Lung (tissue), 12 donors: ENCODE data around the gene TMEM98. TPM values are rescaled to one million over a fixed set of nuclear protein-coding genes. Genes with fewer than 3 reads are reported as not detected.
"Not testable (repeated sequence)": the region's sequence is repeated elsewhere in the genome, so short reads cannot be mapped to it uniquely, and the experiment has no call there.

Source experiments
- ATAC-seq: fragments of 200-7000 bp; cut with Tn5 transposase; one replicate; pipeline ENCODE4 v1.9.1; 2020; ENCODE audit warnings: moderate number of reproducible peaks; ENCODE audit not compliant: insufficient read depth, low FRiP score
- DNase-seq, 3 donors: peaks; one replicate each; pipeline ENCODE4 v3.0.0-alpha.2; 2013 to 2017
- H3K27ac ChIP-seq, 2 donors: one replicate each; pipeline ENCODE4 v1.5.1; 2013; ENCODE audit warnings: mild to moderate bottlenecking in 2 of 2, moderate library complexity in 2 of 2, control low read depth in 1 of 2, inconsistent platforms in 1 of 2, low read depth in 1 of 2, low read length in 1 of 2
- H3K27me3 ChIP-seq, 3 donors: one replicate each; pipeline ENCODE4 v1.5.1; 2013; ENCODE audit warnings: low read length in 2 of 3; ENCODE audit not compliant: control insufficient read depth in 3 of 3, insufficient read depth in 3 of 3
- H3K36me3 ChIP-seq, 4 donors: one replicate each; pipeline ENCODE4 v1.5.1; 2013; ENCODE audit warnings: low read length in 4 of 4, mild to moderate bottlenecking in 1 of 4, moderate library complexity in 1 of 4; ENCODE audit not compliant: control insufficient read depth in 4 of 4, insufficient read depth in 4 of 4
- H3K4me1 ChIP-seq, 5 donors: one replicate each; pipeline ENCODE4 v1.5.1; 2013; ENCODE audit warnings: low read length in 5 of 5, mild to moderate bottlenecking in 2 of 5, moderate library complexity in 1 of 5; ENCODE audit not compliant: control insufficient read depth in 5 of 5, insufficient read depth in 5 of 5
- H3K4me3 ChIP-seq: one replicate; pipeline ENCODE4 v1.5.1; 2013; ENCODE audit warnings: mild to moderate bottlenecking, control low read depth, moderate library complexity
- H3K9ac ChIP-seq, 2 donors: one replicate each; pipeline ENCODE4 v1.5.1; 2013; ENCODE audit warnings: low read length in 2 of 2, control low read depth in 1 of 2; ENCODE audit not compliant: insufficient read depth in 1 of 2
- H3K9me3 ChIP-seq, 4 donors: one replicate each; pipeline ENCODE4 v1.5.1; 2013; ENCODE audit warnings: low read length in 3 of 4, mild to moderate bottlenecking in 1 of 4, moderate library complexity in 1 of 4; ENCODE audit not compliant: control insufficient read depth in 4 of 4, insufficient read depth in 3 of 4
- CTCF ChIP-seq: IDR thresholded peaks from 2 replicates; pipeline ENCODE4 v1.5.1; 2012; ENCODE audit warnings: mild to moderate bottlenecking; ENCODE audit errors: control extremely low read depth, extremely low read depth
- WGBS, 2 donors: extraction: QIAGEN DNeasy Blood & Tissue Kit; methylation state at CpG; one replicate each; pipeline ENCODE4 v1.1.7; 2013; 5-methylcytosine and 5-hydroxymethylcytosine counted together
- polyA plus RNA-seq, 2 donors: library from polyadenylated mRNA; stranded (reverse); fragments of 200-250 nt; gene quantifications; one replicate each; pipeline ENCODE4 v1.2.1, GENCODE V29; 2013
- total RNA-seq, 2 donors: library from RNA; depleted of rRNA in 1 of 2; stranded (reverse); fragments of >200 nt in 1 of 2; gene quantifications; one replicate each; pipeline ENCODE4 v1.2.1, GENCODE V29; 2014 to 2021
- donor health status: control.
- donor health status: control.
- donor health status: Bipolar disorder and iron deficiency.
- donor health status: healthy.
- donor health status: DM: yes; HTN: yes; CAD: no.

The TMEM98 gene
- total and polyA plus RNA-seq, 4 donors = 28.4 to 176 (median 46.3) TPM

DNA sequence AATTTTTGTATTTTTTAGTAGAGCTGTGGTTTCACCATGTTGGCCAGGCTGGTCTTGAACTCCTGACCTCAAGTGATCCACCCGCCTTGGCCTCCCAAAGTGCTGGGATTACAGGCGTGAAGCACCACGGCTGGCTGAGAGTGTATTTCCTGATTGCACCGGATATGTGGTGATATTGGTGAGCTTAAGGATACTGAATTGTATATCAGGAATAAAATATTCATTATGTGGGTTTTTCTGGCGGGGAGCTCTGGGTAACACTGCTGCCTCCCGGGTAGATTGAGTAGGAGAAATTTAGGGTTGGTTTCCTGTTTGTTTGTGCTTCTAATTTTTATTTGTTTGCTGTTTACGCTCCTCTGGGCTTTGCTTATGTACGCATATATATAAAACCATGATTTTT lies 7.7 kb upstream of the TMEM98 start:
- no peaks in the 10 kb centered on the region for H3K27me3 ChIP-seq
- H3K9me3 ChIP-seq = peaks cover 0 to 2% (median 0%) of the 10 kb centered on the region in 4 donors
- no peaks in the 10 kb centered on the region for H3K36me3 ChIP-seq
- DNase-seq (no peak), ATAC-seq (no peak)
- 76 to 81% methylated on average over 8 of the region's 8 CpGs for WGBS, 2 donors
- H3K4me1 ChIP-seq = peaks cover 0 to 9% (median 0%) of the 10 kb centered on the region in 5 donors
- no peak overlapping the region for H3K27ac ChIP-seq
- no peak for TF ChIP-seq CTCF
- H3K9ac ChIP-seq = no peak overlapping the region
- H3K4me3 ChIP-seq = no peak overlapping the region

DNA sequence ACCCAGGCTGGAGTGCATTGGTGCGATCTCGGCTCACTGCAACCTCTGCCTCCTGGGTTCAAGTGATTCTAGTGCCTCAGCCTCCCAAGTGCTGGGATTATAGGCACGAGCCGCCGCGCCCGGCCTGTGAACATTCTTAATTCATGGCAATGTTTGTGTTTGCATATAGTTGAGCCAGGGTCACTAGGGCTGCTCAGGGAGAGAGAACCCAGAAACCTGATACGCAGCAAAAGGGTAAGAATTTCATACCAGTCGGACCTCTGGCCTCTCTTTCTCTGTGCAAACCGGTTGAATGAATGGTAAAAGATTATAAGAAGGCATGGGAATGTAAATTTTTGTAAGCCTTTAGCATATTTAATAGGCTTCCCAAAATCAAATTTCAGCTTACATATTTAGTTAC lies 6.9 kb upstream of the TMEM98 start:
- Histone ChIP-seq H3K36me3 (no peaks in the 10 kb centered on the region), H3K4me3 (no peak overlapping the region), H3K27me3 (no peaks in the 10 kb centered on the region), H3K27ac (no peak overlapping the region), H3K9me3 (peaks cover 0 to 2% (median 0%) of the 10 kb centered on the region in 4 donors), H3K9ac (no peak overlapping the region), H3K4me1 (peaks cover 0 to 9% (median 0%) of the 10 kb centered on the region in 5 donors)
- 87 to 90% methylated on average over 10 of the region's 10 CpGs for WGBS, 2 donors
- ATAC-seq (no peak), DNase-seq (no peak)
- no peak for TF ChIP-seq CTCF

- not testable (repeated sequence) for H3K36me3 ChIP-seq, DNase-seq, H3K9me3 ChIP-seq, H3K27me3 ChIP-seq, H3K27ac ChIP-seq, H3K4me3 ChIP-seq, H3K9ac ChIP-seq, ATAC-seq
- peaks cover 0 to 14% (median 7%) of the 10 kb centered on the region in 5 donors for H3K4me1 ChIP-seq
- 94 to 99% methylated on average over 3 of the region's 3 CpGs for WGBS, 2 donors
Measured at GRCh38 chr17:32923905-32924304, 4.0 kb upstream of the TMEM98 start.

DNA sequence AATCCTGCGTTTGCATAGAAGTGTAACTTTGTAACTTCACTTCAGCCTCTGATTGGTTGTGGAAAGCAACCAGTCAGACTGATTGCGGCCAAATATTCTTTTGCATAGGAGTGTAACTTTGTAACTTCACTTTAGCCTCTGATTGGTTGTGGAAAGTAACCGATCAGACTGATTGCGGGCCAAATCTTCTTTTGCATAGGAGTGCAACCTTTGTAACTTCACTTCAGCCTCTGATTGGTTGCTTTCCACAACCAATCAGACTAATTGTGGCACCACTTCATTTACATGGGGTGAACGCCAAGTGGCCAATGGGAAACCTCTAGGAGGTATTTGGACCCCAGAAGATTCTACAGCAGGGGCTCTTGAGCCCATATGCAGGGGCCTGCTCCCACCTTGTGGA lies 1.8 kb upstream of the TMEM98 start:
- DNase-seq (no peak), ATAC-seq (no peak)
- Histone ChIP-seq H3K4me1 (peaks cover 0 to 25% (median 11%) of the 10 kb centered on the region in 5 donors), H3K4me3 (no peak overlapping the region), H3K27me3 (no peaks in the 10 kb centered on the region), H3K27ac (no peak overlapping the region), H3K36me3 (peaks cover 0 to 8% (median 4%) of the 10 kb centered on the region in 4 donors), H3K9ac (no peak overlapping the region), H3K9me3 (no peaks in the 10 kb centered on the region)
- TF ChIP-seq CTCF = no peak
- 92 to 94% methylated on average over 5 of the region's 5 CpGs for WGBS, 2 donors

GRCh38 chr17:32926789-32927188 lies 1.2 kb upstream of the TMEM98 start:
- ATAC-seq, H3K27me3 ChIP-seq, H3K4me3 ChIP-seq, H3K9ac ChIP-seq, DNase-seq, H3K9me3 ChIP-seq, H3K27ac ChIP-seq: not testable (repeated sequence)
- Histone ChIP-seq H3K4me1 (peaks cover 0 to 25% (median 11%) of the 10 kb centered on the region in 5 donors), H3K36me3 (peaks cover 0 to 14% (median 5%) of the 10 kb centered on the region in 4 donors)
- 93 to 95% methylated on average over 8 of the region's 8 CpGs for WGBS, 2 donors
